ENCODE data around the gene KIF21B.

Gene KIF21B

GRCh38 chr1:200990114-200990513 is 33.4 kb downstream of the KIF21B start:
- H3K4me1 Mint-ChIP-seq (ENCODE audit: low read depth in 2 of 2): no peaks in the 10 kb centered on the region
- H3K27ac Mint-ChIP-seq: no peak overlapping the region
- ATAC-seq (replicated peaks): no peak
- no peak overlapping the region for H3K4me3 Mint-ChIP-seq
- H3K36me3 Mint-ChIP-seq (ENCODE audit: insufficient read depth): peaks cover 75% of the 10 kb centered on the region
- DNase-seq: no peak
- no peaks in the 10 kb centered on the region for H3K27me3 Mint-ChIP-seq
- no peaks in the 10 kb centered on the region for H3K9me3 Mint-ChIP-seq

GRCh38 chr1:200989337-200989736 is 34.2 kb downstream of the KIF21B start:
- no peak overlapping the region for H3K4me3 Mint-ChIP-seq
- H3K4me1 Mint-ChIP-seq (ENCODE audit: low read depth in 2 of 2): no peaks in the 10 kb centered on the region
- DNase-seq (no peak), ATAC-seq (replicated peaks) (no peak)
- peaks cover 76% of the 10 kb centered on the region for H3K36me3 Mint-ChIP-seq (ENCODE audit: insufficient read depth)
- no peaks in the 10 kb centered on the region for H3K9me3 Mint-ChIP-seq
- no peak overlapping the region for H3K27ac Mint-ChIP-seq
- no peaks in the 10 kb centered on the region for H3K27me3 Mint-ChIP-seq

- peaks cover 75% of the 10 kb centered on the region for H3K36me3 Mint-ChIP-seq (ENCODE audit: insufficient read depth)
- ATAC-seq (replicated peaks) (no peak), DNase-seq (no peak)
- no peaks in the 10 kb centered on the region for H3K27me3 Mint-ChIP-seq
- no peaks in the 10 kb centered on the region for H3K9me3 Mint-ChIP-seq
- H3K4me1 Mint-ChIP-seq (ENCODE audit: low read depth in 2 of 2): no peaks in the 10 kb centered on the region
- no peak overlapping the region for H3K4me3 Mint-ChIP-seq
- H3K27ac Mint-ChIP-seq: peak overlapping the region in 1 of 2 donors; percentile 54
Observed at GRCh38 chr1:200988693-200989092, 34.8 kb downstream of the KIF21B start.

- Mint-ChIP-seq H3K27ac (peak overlapping the region in 1 of 2 donors; percentile 44), H3K4me1 (ENCODE audit: low read depth in 2 of 2) (peaks cover 0 to 2% of the 10 kb centered on the region in 2 donors), H3K4me3 (no peak overlapping the region), H3K27me3 (no peaks in the 10 kb centered on the region), H3K9me3 (no peaks in the 10 kb centered on the region), H3K36me3 (ENCODE audit: insufficient read depth) (peaks cover 81% of the 10 kb centered on the region)
- DNase-seq: no peak
- ATAC-seq (replicated peaks): no peak
Observed at GRCh38 chr1:200985481-200985880, 38.0 kb downstream of the KIF21B start.

GRCh38 chr1:200983035-200983561 is 40.4 kb downstream of the KIF21B start:
- no peaks in the 10 kb centered on the region for H3K9me3 Mint-ChIP-seq

GRCh38 chr1:200982071-200982945 is 41.2 kb downstream of the KIF21B start:
- peaks cover 83% of the 10 kb centered on the region for H3K36me3 Mint-ChIP-seq (ENCODE audit: insufficient read depth)
- peaks cover 0 to 3% of the 10 kb centered on the region in 2 donors for H3K4me1 Mint-ChIP-seq (ENCODE audit: low read depth in 2 of 2)
- H3K27me3 Mint-ChIP-seq: no peaks in the 10 kb centered on the region
- no peak overlapping the region for H3K4me3 Mint-ChIP-seq
- DNase-seq (no peak), ATAC-seq (replicated peaks) (no peak)
- no peaks in the 10 kb centered on the region for H3K9me3 Mint-ChIP-seq
- peak overlapping the region; percentile 52 to 63 for H3K27ac Mint-ChIP-seq

More at GRCh38 chr1:200983035-200983561, 40.4 kb downstream of the KIF21B start:
- DNase-seq: no peak
- Mint-ChIP-seq H3K27me3 (no peaks in the 10 kb centered on the region), H3K36me3 (ENCODE audit: insufficient read depth) (peaks cover 83% of the 10 kb centered on the region), H3K4me1 (ENCODE audit: low read depth in 2 of 2) (peaks cover 0 to 3% of the 10 kb centered on the region in 2 donors), H3K27ac (peak overlapping the region in 1 of 2 donors; percentile 52), H3K4me3 (no peak overlapping the region)
- no peak for ATAC-seq (replicated peaks)

GRCh38 chr1:200981278-200981677 is 42.2 kb downstream of the KIF21B start:
- no peaks in the 10 kb centered on the region for H3K27me3 Mint-ChIP-seq
- no peak overlapping the region for H3K4me3 Mint-ChIP-seq
- peaks cover 0 to 3% of the 10 kb centered on the region in 2 donors for H3K4me1 Mint-ChIP-seq (ENCODE audit: low read depth in 2 of 2)
- H3K36me3 Mint-ChIP-seq (ENCODE audit: insufficient read depth): peaks cover 83% of the 10 kb centered on the region
- no peak overlapping the region for H3K27ac Mint-ChIP-seq
- no peaks in the 10 kb centered on the region for H3K9me3 Mint-ChIP-seq
- ATAC-seq (replicated peaks) (no peak), DNase-seq (no peak)

GRCh38 chr1:200980873-200981272 is 42.6 kb downstream of the KIF21B start:
- Mint-ChIP-seq H3K36me3 (ENCODE audit: insufficient read depth) (peaks cover 83% of the 10 kb centered on the region), H3K4me1 (ENCODE audit: low read depth in 2 of 2) (peaks cover 0 to 3% of the 10 kb centered on the region in 2 donors), H3K4me3 (no peak overlapping the region), H3K27me3 (no peaks in the 10 kb centered on the region), H3K27ac (no peak overlapping the region), H3K9me3 (no peaks in the 10 kb centered on the region)
- DNase-seq (no peak), ATAC-seq (replicated peaks) (no peak)

- no peaks in the 10 kb centered on the region for H3K9me3 Mint-ChIP-seq
- peaks cover 78% of the 10 kb centered on the region for H3K36me3 Mint-ChIP-seq (ENCODE audit: insufficient read depth)
- no peak overlapping the region for H3K27ac Mint-ChIP-seq
- no peak for ATAC-seq (replicated peaks)
- DNase-seq: no peak
- H3K27me3 Mint-ChIP-seq: no peaks in the 10 kb centered on the region
- no peak overlapping the region for H3K4me3 Mint-ChIP-seq
- H3K4me1 Mint-ChIP-seq (ENCODE audit: low read depth in 2 of 2): peaks cover 0 to 3% of the 10 kb centered on the region in 2 donors
Observed at GRCh38 chr1:200980452-200980772, 43.1 kb downstream of the KIF21B start.

- Mint-ChIP-seq H3K36me3 (ENCODE audit: insufficient read depth) (peaks cover 74% of the 10 kb centered on the region), H3K4me3 (no peak overlapping the region), H3K27ac (peak overlapping the region in 1 of 2 donors; percentile 16), H3K27me3 (no peaks in the 10 kb centered on the region), H3K9me3 (no peaks in the 10 kb centered on the region), H3K4me1 (ENCODE audit: low read depth in 2 of 2) (peaks cover 0 to 3% of the 10 kb centered on the region in 2 donors)
- peak; percentile 53 to 61 (median 60) for DNase-seq
- peak; percentile 76 for ATAC-seq (replicated peaks)
Observed at GRCh38 chr1:200979574-200980451, 43.7 kb downstream of the KIF21B start.

GRCh38 chr1:200977071-200977754 is 46.3 kb downstream of the KIF21B start:
- peak overlapping the region; percentile 15 to 74 for H3K27ac Mint-ChIP-seq
- H3K4me1 Mint-ChIP-seq (ENCODE audit: low read depth in 2 of 2): peaks cover 5 to 6% of the 10 kb centered on the region in 2 donors
- no peaks in the 10 kb centered on the region for H3K27me3 Mint-ChIP-seq
- H3K9me3 Mint-ChIP-seq: no peaks in the 10 kb centered on the region
- DNase-seq (no peak), ATAC-seq (replicated peaks) (no peak)
- H3K36me3 Mint-ChIP-seq (ENCODE audit: insufficient read depth): peaks cover 76% of the 10 kb centered on the region
- no peak overlapping the region for H3K4me3 Mint-ChIP-seq

- Mint-ChIP-seq H3K27ac (peak overlapping the region in 1 of 2 donors; percentile 71), H3K36me3 (ENCODE audit: insufficient read depth) (peaks cover 74% of the 10 kb centered on the region), H3K4me1 (ENCODE audit: low read depth in 2 of 2) (peaks cover 5 to 7% of the 10 kb centered on the region in 2 donors), H3K4me3 (no peak overlapping the region), H3K27me3 (no peaks in the 10 kb centered on the region), H3K9me3 (no peaks in the 10 kb centered on the region)
- DNase-seq: no peak
- ATAC-seq (replicated peaks): no peak
Observed at GRCh38 chr1:200976634-200977033, 46.9 kb downstream of the KIF21B start.

- ATAC-seq (replicated peaks): no peak
- Mint-ChIP-seq H3K4me3 (no peak overlapping the region), H3K4me1 (ENCODE audit: low read depth in 2 of 2) (peaks cover 7 to 11% of the 10 kb centered on the region in 2 donors), H3K9me3 (no peaks in the 10 kb centered on the region), H3K27me3 (no peaks in the 10 kb centered on the region), H3K36me3 (ENCODE audit: insufficient read depth) (peaks cover 67% of the 10 kb centered on the region), H3K27ac (peak overlapping the region in 1 of 2 donors; percentile 71)
- no peak for DNase-seq
Observed at GRCh38 chr1:200975458-200975857, 48.1 kb downstream of the KIF21B start.
